GM18507 (cell line): ENCODE results near the gene OPRD1.

Experiments used
- DNase-seq: peaks from one replicate; pipeline ENCODE4 v3.0.0; 2011; ENCODE audit warnings: low read depth; ENCODE audit not compliant: insufficient read length; ENCODE audit errors: extremely low spot score
- FAIRE-seq: peaks from 2 replicates; lab custom pipeline; 2011; peaks lifted over from hg19 to GRCh38; lab: Jason Lieb, UNC

The OPRD1 gene

DNA sequence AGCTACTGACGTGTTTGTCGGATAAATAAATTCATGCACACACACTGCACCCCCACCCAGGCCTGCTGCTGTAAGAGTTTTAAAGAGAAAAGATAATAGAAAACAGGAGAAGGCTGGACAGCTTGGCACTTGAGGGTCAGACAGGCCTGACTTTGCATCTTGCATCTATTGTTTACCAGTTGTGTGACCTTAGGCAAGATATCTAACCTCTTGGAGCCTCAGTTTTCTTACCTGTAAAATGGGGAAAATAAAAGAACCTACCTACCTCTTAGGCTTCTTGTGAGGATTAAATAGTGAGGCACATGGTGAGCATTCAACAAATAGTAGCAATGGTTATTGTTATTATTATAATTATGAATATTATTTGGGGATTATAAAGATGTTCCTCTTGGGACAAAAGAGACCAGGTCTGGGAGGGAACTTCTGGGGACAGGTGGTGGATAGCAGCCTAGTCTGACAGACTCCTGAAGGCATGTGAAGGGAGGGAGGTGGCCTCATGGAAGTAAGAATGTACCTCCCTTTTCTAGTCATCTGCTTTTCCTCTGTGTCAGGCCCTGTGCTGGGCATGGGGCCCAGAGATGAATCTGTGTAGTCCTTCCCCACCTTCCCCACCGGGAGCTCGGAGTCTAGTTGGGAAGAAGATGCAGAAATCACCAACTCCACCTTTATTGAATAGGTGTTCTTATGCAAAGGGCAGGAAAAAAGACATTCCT is 84.1 kb downstream of the OPRD1 start:
- FAIRE-seq (no peak), DNase-seq (no peak)

DNA sequence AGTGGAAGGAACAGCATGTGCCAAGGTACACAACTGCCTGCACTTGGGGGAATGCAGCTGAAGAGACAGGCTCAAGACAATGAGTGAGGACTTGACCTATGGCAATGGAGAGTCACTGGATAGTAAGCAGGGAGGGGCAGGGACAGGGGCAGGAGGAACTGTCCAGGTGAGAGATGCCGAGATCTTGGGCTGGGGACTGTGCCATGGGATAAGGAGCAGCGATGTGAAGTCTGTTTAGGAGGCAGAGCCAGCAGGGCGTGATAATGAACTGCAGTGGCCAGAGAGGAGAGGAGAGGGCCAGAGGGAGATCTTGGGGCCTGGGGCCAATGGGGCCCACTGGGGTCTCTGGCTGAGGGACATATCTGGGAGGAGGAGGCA is 84.6 kb downstream of the OPRD1 start:
- DNase-seq: no peak
- no peak for FAIRE-seq

GRCh38 chr1:28897789-28898188 is 85.8 kb downstream of the OPRD1 start:
- FAIRE-seq (no peak), DNase-seq (no peak)

- no peak for FAIRE-seq
- DNase-seq: no peak
These were observed 86.5 kb downstream of the OPRD1 start for GRCh38 chr1:28898405-28898881.

DNA sequence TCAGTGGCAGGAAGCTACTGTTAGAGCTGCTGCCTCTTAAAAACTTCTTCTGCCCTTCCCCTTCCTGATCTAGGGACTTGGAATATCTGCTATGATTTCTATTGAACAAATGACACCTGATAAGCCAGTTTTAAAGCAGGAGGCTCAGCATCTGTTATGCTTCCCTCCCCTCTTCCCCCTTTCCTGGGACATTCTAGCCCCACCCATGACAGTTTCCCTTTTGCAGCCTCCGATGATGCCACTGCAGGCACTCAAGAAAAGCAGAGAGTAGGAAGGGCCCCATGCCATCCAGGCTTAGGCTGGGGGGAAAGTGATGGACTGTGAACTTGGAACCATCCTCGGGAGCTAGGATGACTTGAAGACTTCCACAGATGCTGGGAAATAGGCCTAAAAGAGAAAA is 87.3 kb downstream of the OPRD1 start:
- FAIRE-seq (no peak), DNase-seq (no peak)

DNA sequence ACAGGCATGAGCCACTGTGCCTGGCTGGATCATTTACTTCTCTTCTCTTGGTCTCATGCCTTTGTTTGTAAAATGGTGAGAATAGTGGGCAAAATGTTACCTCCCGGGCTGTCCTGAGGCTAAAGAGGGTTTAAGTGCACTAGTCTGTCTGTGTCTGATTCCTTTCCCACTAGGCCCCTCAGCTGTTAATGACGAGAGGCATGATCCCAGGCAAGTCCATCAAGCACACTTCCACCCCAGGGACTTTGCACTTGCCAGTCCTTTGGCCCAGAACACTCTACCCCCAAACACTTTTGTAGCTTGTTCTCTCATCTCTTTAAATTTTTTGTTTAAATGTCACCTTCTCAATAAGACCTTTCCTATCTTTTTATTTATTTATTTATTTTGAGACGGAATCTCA is 88.6 kb downstream of the OPRD1 start:
- no peak for FAIRE-seq
- DNase-seq: no peak

GRCh38 chr1:28902738-28903137 is 90.8 kb downstream of the OPRD1 start:
- DNase-seq (no peak), FAIRE-seq (no peak)

DNA sequence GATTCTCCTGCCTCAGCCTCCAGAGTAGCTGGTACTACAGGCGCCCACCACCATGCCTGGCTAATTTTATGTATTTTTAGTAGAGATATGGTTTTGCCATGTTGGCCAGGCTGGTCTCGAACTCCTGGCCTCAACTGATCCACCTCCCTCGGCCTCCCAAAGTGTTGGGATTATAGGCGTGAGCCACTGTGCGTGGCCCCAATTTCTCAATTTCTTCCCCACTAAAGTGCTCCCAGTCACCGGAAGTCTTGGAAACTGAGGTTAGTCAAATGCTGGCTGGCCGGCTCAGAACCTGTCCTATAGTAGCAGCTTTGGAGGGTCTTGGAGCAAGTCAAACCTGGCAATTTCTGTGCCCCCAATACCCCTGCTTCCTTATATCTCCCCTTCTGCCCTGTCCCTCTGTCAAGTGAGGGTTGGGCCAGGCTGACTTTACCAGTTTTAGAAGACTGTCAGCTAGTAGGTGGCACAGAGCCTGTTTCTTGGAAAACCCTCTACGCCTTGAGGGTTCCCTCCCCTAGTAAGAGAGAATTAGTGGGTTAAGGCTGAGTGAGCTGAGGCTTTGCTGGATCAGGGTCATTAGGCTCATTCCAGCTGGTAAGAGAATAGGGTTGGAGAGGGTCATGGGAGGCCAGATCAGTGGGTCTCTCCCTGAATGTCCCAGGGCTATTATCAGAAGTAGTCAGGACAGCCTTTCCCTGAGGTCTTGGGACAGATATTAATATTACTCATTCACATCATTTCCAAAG is 94.1 kb downstream of the OPRD1 start:
- FAIRE-seq (no peak), DNase-seq (no peak)

- FAIRE-seq: no peak
- no peak for DNase-seq
These were observed 97.2 kb downstream of the OPRD1 start for GRCh38 chr1:28909198-28909597.

- no peak for FAIRE-seq
These were observed 98.6 kb downstream of the OPRD1 start for GRCh38 chr1:28910379-28911115.

GRCh38 chr1:28913786-28914227 is 101.8 kb downstream of the OPRD1 start:
- no peak for FAIRE-seq
- no peak for DNase-seq

More at GRCh38 chr1:28910379-28911115, 98.6 kb downstream of the OPRD1 start:
- no peak for DNase-seq

DNA sequence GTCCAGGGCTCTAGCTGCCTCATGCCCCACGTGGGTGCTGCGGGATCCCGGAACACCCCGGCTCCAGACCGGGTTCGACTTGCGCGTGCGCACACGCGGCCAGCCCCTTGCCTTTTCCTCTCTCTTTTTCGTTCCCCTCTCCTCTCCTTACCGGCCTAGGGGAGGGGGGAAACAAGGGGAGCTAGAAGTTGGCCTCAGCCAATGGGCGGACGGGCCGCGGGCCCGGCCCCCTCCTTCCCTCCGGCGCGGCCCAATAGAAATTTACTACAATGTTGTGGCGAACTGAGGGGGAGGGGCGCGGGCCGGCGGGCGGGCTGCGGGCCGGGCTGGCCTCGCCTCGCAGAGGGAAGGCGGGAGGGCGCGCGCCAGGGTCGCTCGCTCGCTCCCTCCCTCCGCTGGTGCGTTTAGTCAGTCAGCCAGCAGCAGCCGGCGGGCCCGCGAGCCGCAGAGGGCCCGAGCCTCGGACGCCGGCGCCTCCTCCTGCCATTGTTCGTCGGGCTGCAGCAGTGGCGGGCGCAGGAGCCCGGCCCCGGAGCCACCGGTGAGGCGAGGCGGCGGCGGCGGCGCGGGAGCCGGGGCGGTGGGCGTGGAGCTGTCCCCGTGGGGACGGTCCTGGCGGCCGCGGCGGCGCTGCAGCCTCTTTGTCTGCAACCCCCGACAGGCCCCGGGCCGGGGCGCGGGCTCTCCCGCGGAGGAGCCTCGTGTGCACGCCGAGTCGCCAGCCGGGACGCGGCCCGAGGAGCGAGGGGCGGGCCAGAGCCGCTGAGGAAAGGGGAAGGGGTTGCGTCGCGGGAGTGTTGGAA is 102.5 kb downstream of the OPRD1 start, which contains the start of gene EPB41:
Gene EPB41, plus strand, starts transcription at position 342 of the 803 bp plus-strand sequence. CDS start 72,869 bp downstream, outside the sequence.
- DNase-seq (peak; percentile 88), FAIRE-seq (peak; percentile 91)

DNA sequence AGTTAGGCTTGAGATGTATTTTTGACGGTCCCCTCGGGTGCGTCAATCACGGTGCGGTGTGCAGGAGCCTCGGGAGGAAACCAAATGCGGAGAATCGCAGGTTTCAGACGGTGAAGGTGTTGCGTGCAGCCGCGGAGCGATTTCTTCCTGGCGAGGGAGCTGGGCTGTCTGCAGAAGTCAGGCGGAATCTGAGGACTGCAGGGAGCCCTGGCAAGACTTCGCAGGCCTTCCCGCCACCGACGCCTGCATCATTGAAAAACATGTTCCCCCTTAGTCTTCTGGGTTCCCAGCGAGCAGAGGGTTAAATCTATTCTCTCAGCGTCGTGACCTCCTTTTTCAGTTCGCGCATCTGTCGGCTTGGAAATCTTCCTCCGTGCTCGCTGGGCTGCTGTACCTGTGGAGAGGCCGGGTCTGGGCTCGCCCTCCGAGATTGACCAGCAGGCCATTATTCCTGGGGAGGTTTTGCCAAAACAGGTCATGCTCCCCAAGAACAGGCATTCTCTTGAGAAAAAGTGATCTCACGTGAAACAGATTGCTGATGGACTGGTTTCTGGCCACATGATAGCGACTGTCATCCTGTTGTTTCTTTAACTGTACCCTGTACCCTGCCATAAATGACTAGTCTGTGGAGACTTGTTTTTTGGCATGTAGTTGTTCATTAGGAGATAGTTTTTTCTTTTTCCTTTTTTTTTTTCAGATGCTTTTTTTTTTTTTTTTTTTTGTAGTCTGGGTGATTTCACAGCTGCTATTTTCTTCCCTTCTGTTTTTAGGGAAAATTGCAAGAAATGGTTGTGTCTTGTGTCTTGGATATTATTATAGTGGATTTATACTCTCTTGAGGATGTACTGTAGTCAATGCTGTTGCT is 103.3 kb downstream of the OPRD1 start:
- DNase-seq: no peak
- FAIRE-seq: peak; percentile 68

GRCh38 chr1:28917757-28918118 is 105.8 kb downstream of the OPRD1 start:
- DNase-seq: no peak
- no peak for FAIRE-seq
